Esophagus muscularis mucosa (tissue), 4 donors: ENCODE data around the gene WWOX. TPM values are rescaled to one million over a fixed set of nuclear protein-coding genes. Genes with fewer than 3 reads are reported as not detected.

Source experiments
- DNase-seq: peaks from one replicate; pipeline ENCODE4 v3.0.0-alpha.2; 2017; ENCODE audit errors: extremely low spot score
- H3K27ac ChIP-seq, 4 donors: fragments of 200-600 bp; sonication (generic); replicated peaks in 1 of 4; 1 replicate in 3 of 4; 2 replicates in 1 of 4; pipeline ENCODE4 v1.5.1; 2016 to 2019; ENCODE audit warnings: mild to moderate bottlenecking in 1 of 4
- H3K27me3 ChIP-seq, 4 donors: fragments of 200-600 bp; sonication (generic); one replicate each; pipeline versions ENCODE4 v1.5.1 to v1.6.0; 2016 to 2019
- H3K36me3 ChIP-seq, 4 donors: fragments of 200-600 bp; sonication (generic); one replicate each; pipeline ENCODE4 v1.5.1; 2016 to 2019
- H3K4me1 ChIP-seq, 4 donors: fragments of 200-600 bp; sonication (generic); one replicate each; pipeline ENCODE4 v1.5.1; 2016 to 2019
- H3K4me3 ChIP-seq, 4 donors: fragments of 200-600 bp; sonication (generic); 1 replicate in 2 of 4; 2 replicates in 2 of 4; pipeline ENCODE4 v1.5.1; 2016 to 2019; ENCODE audit warnings: mild to moderate bottlenecking in 4 of 4, moderate library complexity in 1 of 4
- H3K9me3 ChIP-seq, 4 donors: fragments of 200-600 bp; sonication (generic); 1 replicate in 3 of 4; 2 replicates in 1 of 4; pipeline ENCODE4 v1.5.1; 2016 to 2019
- CTCF ChIP-seq, 3 experiments: fragments of 200-600 bp in 2 of 3; fragments of 450-650 bp in 1 of 3; sonication (generic) in 2 of 3; IDR thresholded peaks; one replicate each; pipeline ENCODE4 v1.5.1; 2017 to 2019; ENCODE audit warnings: antibody characterized with exemption in 3 of 3, mild to moderate bottlenecking in 2 of 3, moderate library complexity in 1 of 3
- EP300 ChIP-seq: sonication (generic); formaldehyde crosslinking; IDR thresholded peaks from one replicate; pipeline ENCODE4 v1.6.1; 2017; ENCODE audit warnings: antibody characterized with exemption
- POLR2A ChIP-seq: fragments of 450-650 bp; IDR thresholded peaks from one replicate; pipeline ENCODE4 v1.6.1; 2017; ENCODE audit warnings: antibody characterized with exemption, moderate library complexity, mild to moderate bottlenecking, low read depth
- POLR2AphosphoS5 ChIP-seq, 2 donors: sonication (generic); formaldehyde crosslinking; IDR thresholded peaks; one replicate each; pipeline ENCODE4 v1.6.1; 2017; ENCODE audit warnings: antibody characterized with exemption in 2 of 2
- WGBS: methylation state at CpG from one replicate; pipeline ENCODE4 v1.1.5; 2018; 5-methylcytosine and 5-hydroxymethylcytosine counted together
- intact Hi-C: fragments of 100-400 bp; cut with DNase I; formaldehyde crosslinking; loops from one replicate; pipeline ENCODE4 v1.15.1; 2023
- total RNA-seq, 4 donors: library from RNA; depleted of rRNA; stranded (reverse); fragments of >200 nt; gene quantifications; one replicate each; pipeline versions ENCODE4 v1.1.0 to v1.2.1, GENCODE V29; 2016

Gene WWOX
- total RNA-seq, 4 donors from 2014 or later: 14.4 to 27.8 (median 15.4) TPM

DNA sequence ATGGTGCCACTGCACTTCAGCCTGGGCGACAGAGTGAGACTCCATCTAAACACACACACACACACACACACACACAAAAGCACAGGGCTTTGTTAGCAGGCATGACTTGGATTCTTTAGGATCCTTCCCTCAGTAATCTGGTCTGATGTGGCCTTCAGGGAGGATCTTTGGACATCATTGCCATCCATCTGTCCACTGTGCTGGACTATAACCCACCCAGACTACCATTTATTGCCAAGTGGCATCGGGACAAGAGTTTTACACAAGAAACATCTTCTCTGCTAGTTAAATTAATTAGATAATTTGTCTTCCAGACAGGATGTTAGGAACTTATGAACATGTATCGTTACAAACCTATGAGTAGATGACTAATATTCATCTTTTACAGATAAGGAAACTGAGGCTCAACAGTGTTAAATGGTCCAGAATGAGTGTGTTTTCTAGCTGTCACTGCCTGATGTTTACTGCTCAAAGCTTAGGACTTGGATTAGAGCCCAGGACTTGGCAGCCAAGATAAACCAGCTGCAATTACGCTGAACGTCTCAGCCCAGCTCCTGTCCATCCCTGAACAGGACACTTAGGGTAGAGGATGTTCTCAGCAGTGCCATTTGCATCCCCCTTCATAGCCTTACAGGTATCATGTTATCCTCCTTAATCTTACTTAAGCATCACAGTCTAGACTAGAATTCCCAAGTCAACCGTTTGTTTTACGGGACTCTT is 285.8 kb downstream of the WWOX start:
- H3K4me1 ChIP-seq: peaks cover 7 to 19% (median 14%) of the 10 kb centered on the region in 4 donors
- TF ChIP-seq POLR2A (no peak), CTCF (IDR thresholded peaks at IDR 0.05) (no peak), POLR2AphosphoS5 (IDR thresholded peaks at IDR 0.05) (no peak), EP300 (no peak)
- no peak overlapping the region for H3K4me3 ChIP-seq
- WGBS: 57% methylated on average over 7 of the region's 7 CpGs
- H3K36me3 ChIP-seq: no peaks in the 10 kb centered on the region
- no peaks in the 10 kb centered on the region for H3K9me3 ChIP-seq
- no peak overlapping the region for H3K27ac ChIP-seq
- DNase-seq: no peak
- no peaks in the 10 kb centered on the region for H3K27me3 ChIP-seq
- intact Hi-C loops: no loop called here

DNA sequence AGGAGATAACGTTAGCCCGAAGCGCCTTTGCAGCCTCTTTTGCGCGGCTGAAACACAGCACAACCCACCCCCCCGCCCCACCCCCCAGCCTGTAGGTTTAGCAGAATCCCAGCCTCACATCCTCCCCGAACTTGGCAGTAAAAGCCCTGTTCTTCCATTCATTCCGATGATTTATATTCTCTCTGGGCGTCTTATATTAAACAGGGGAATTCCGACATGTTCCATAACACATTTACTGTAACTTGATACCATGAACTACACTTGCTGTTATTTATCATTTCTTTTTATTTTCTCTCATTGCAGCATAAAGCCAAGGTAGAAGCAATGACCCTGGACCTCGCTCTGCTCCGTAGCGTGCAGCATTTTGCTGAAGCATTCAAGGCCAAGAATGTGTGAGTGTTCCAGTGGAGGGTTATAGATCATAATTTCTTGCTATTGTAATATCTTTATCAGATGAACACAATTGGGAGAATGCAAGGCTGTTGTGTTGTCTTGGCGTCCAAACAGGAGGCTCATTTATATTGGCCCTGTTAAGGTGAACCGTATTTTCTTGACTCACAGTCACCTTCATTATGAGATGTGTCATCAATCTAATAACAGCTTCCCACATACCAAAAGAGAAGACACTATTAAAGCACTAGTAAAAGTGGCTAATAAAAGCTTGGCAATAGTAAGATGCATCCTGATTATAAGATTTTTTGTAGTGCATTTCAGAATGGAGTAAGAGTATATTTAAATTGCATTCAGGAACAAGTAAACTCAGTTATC is 287.3 kb downstream of the WWOX start:
- TF ChIP-seq POLR2A (no peak), CTCF (IDR thresholded peaks at IDR 0.05) (no peak), POLR2AphosphoS5 (IDR thresholded peaks at IDR 0.05) (no peak), EP300 (no peak)
- DNase-seq: no peak
- no peaks in the 10 kb centered on the region for H3K36me3 ChIP-seq
- no peak overlapping the region for H3K4me3 ChIP-seq
- no peaks in the 10 kb centered on the region for H3K9me3 ChIP-seq
- peaks cover 9 to 28% (median 19%) of the 10 kb centered on the region in 4 donors for H3K4me1 ChIP-seq
- H3K27ac ChIP-seq: no peak overlapping the region
- H3K27me3 ChIP-seq: no peaks in the 10 kb centered on the region
- 63% methylated on average over 15 of the region's 15 CpGs for WGBS
- intact Hi-C loops: no loop called here

GRCh38 chr16:78389009-78389498 is 289.6 kb downstream of the WWOX start:
- intact Hi-C loops: no loop called here
- Histone ChIP-seq H3K4me3 (no peak overlapping the region), H3K27me3 (no peaks in the 10 kb centered on the region), H3K36me3 (no peaks in the 10 kb centered on the region), H3K9me3 (no peaks in the 10 kb centered on the region), H3K27ac (no peak overlapping the region), H3K4me1 (peaks cover 12 to 34% (median 24%) of the 10 kb centered on the region in 4 donors)
- no peak for TF ChIP-seq POLR2AphosphoS5 (IDR thresholded peaks at IDR 0.05)
- TF ChIP-seq EP300: no peak
- no peak for TF ChIP-seq POLR2A
- no peak for TF ChIP-seq CTCF (IDR thresholded peaks at IDR 0.05)
- 91% methylated on average over 8 of the region's 8 CpGs for WGBS
- DNase-seq: no peak

DNA sequence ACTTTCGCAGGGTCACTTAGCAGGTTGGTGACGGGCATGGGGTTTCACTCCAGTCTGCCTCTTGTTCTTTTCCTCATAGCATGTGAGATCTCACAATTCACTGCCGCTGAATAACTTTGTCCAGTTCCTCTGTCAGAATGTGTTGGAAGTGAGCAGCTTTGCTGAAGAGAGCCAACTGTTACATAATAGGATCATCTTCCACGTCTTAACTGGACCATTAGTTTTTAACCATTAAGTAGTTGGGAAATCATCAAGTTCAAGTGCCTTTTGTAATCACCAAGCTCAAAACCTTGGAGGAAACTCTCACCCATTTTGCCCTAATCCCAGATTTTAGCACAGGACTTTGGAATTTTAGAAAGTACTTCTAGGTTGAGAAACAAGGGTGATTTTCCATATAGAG is 290.6 kb downstream of the WWOX start:
- H3K4me1 ChIP-seq: peaks cover 12 to 33% (median 24%) of the 10 kb centered on the region in 4 donors

More for the DNA sequence above, 290.6 kb downstream of the WWOX start:
- no peaks in the 10 kb centered on the region for H3K36me3 ChIP-seq
- intact Hi-C loops: no loop called here
- WGBS: 52% methylated on average over 4 of the region's 4 CpGs
- peak in 1 of 2 donors; percentile 19 for TF ChIP-seq POLR2AphosphoS5 (IDR thresholded peaks at IDR 0.05)
- no peak for TF ChIP-seq EP300
- no peaks in the 10 kb centered on the region for H3K27me3 ChIP-seq
- no peak overlapping the region for H3K4me3 ChIP-seq
- DNase-seq: no peak
- no peaks in the 10 kb centered on the region for H3K9me3 ChIP-seq
- H3K27ac ChIP-seq: peak overlapping the region in 1 of 4 donors; percentile 36
